Lung (tissue), 12 donors: ENCODE measurements around the gene CDH13. TPM values are rescaled to one million over a fixed set of nuclear protein-coding genes. Genes with fewer than 3 reads are reported as not detected.
A peak's percentile ranks its signal among the peaks of the same experiment; 100 is the strongest.

Experiments
- ATAC-seq: fragments of 200-7000 bp; cut with Tn5 transposase; one replicate; pipeline ENCODE4 v1.9.1; 2020; ENCODE audit warnings: moderate number of reproducible peaks; ENCODE audit not compliant: insufficient read depth, low FRiP score
- DNase-seq, 3 donors: peaks; one replicate each; pipeline ENCODE4 v3.0.0-alpha.2; 2013 to 2017
- H3K27ac ChIP-seq, 2 donors: one replicate each; pipeline ENCODE4 v1.5.1; 2013; ENCODE audit warnings: mild to moderate bottlenecking in 2 of 2, moderate library complexity in 2 of 2, control low read depth in 1 of 2, inconsistent platforms in 1 of 2, low read depth in 1 of 2, low read length in 1 of 2
- H3K27me3 ChIP-seq, 3 donors: one replicate each; pipeline ENCODE4 v1.5.1; 2013; ENCODE audit warnings: low read length in 2 of 3; ENCODE audit not compliant: control insufficient read depth in 3 of 3, insufficient read depth in 3 of 3
- H3K36me3 ChIP-seq, 4 donors: one replicate each; pipeline ENCODE4 v1.5.1; 2013; ENCODE audit warnings: low read length in 4 of 4, mild to moderate bottlenecking in 1 of 4, moderate library complexity in 1 of 4; ENCODE audit not compliant: control insufficient read depth in 4 of 4, insufficient read depth in 4 of 4
- H3K4me1 ChIP-seq, 5 donors: one replicate each; pipeline ENCODE4 v1.5.1; 2013; ENCODE audit warnings: low read length in 5 of 5, mild to moderate bottlenecking in 2 of 5, moderate library complexity in 1 of 5; ENCODE audit not compliant: control insufficient read depth in 5 of 5, insufficient read depth in 5 of 5
- H3K4me3 ChIP-seq: one replicate; pipeline ENCODE4 v1.5.1; 2013; ENCODE audit warnings: mild to moderate bottlenecking, control low read depth, moderate library complexity
- H3K9ac ChIP-seq, 2 donors: one replicate each; pipeline ENCODE4 v1.5.1; 2013; ENCODE audit warnings: low read length in 2 of 2, control low read depth in 1 of 2; ENCODE audit not compliant: insufficient read depth in 1 of 2
- H3K9me3 ChIP-seq, 4 donors: one replicate each; pipeline ENCODE4 v1.5.1; 2013; ENCODE audit warnings: low read length in 3 of 4, mild to moderate bottlenecking in 1 of 4, moderate library complexity in 1 of 4; ENCODE audit not compliant: control insufficient read depth in 4 of 4, insufficient read depth in 3 of 4
- CTCF ChIP-seq: IDR thresholded peaks from 2 replicates; pipeline ENCODE4 v1.5.1; 2012; ENCODE audit warnings: mild to moderate bottlenecking; ENCODE audit errors: control extremely low read depth, extremely low read depth
- WGBS, 2 donors: extraction: QIAGEN DNeasy Blood & Tissue Kit; methylation state at CpG; one replicate each; pipeline ENCODE4 v1.1.7; 2013; 5-methylcytosine and 5-hydroxymethylcytosine counted together
- polyA plus RNA-seq, 2 donors: library from polyadenylated mRNA; stranded (reverse); fragments of 200-250 nt; gene quantifications; one replicate each; pipeline ENCODE4 v1.2.1, GENCODE V29; 2013
- total RNA-seq, 2 donors: library from RNA; depleted of rRNA in 1 of 2; stranded (reverse); fragments of >200 nt in 1 of 2; gene quantifications; one replicate each; pipeline ENCODE4 v1.2.1, GENCODE V29; 2014 to 2021
- donor health status: control.
- donor health status: control.
- donor health status: Bipolar disorder and iron deficiency.
- donor health status: healthy.
- donor health status: DM: yes; HTN: yes; CAD: no.

The CDH13 gene
- total and polyA plus RNA-seq, 4 donors: 2.1 to 12.3 (median 7.3) TPM

DNA sequence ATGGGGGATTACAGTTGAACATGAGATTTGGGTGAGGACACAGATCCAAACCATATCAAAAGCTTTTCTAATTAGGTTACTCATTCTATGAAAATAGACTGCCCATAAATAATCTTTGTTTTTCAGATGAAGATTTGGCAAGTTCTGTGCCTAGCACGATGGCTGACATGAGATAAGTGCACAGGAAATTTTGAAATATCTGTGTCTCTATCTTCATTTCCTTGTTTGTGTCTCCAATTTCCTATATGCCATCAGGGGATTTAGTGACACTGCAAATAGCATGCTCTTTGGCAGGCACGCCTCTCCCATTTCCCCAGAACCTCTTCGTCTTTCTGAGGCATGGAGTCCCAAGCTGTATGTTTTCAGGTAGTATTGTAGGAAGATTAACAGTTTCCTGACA, 544.6 kb downstream of the CDH13 start:
- DNase-seq: peak in 1 of 3 donors; percentile 4
- 29 to 40% methylated on average over 3 of the region's 3 CpGs for WGBS, 2 donors

GRCh38 chr16:83174671-83175070, 547.9 kb downstream of the CDH13 start:
- ATAC-seq (no peak), DNase-seq (no peak)
- no peaks in the 10 kb centered on the region for H3K9me3 ChIP-seq
- no peak overlapping the region for H3K9ac ChIP-seq
- TF ChIP-seq CTCF: no peak
- no peaks in the 10 kb centered on the region for H3K27me3 ChIP-seq
- H3K4me1 ChIP-seq: peaks cover 0 to 3% (median 0%) of the 10 kb centered on the region in 5 donors
- H3K4me3 ChIP-seq: no peak overlapping the region
- H3K36me3 ChIP-seq: no peaks in the 10 kb centered on the region
- H3K27ac ChIP-seq: no peak overlapping the region

More for the DNA sequence above, 544.6 kb downstream of the CDH13 start:
- Histone ChIP-seq H3K36me3 (no peaks in the 10 kb centered on the region), H3K9me3 (no peaks in the 10 kb centered on the region), H3K27me3 (no peaks in the 10 kb centered on the region), H3K4me1 (peaks cover 0 to 3% (median 0%) of the 10 kb centered on the region in 5 donors), H3K27ac (no peak overlapping the region), H3K9ac (no peak overlapping the region), H3K4me3 (no peak overlapping the region)
- ATAC-seq: no peak
- TF ChIP-seq CTCF: no peak

- ATAC-seq (no peak), DNase-seq (no peak)
- Histone ChIP-seq H3K9ac (no peak overlapping the region), H3K27ac (no peak overlapping the region), H3K27me3 (no peaks in the 10 kb centered on the region), H3K9me3 (no peaks in the 10 kb centered on the region), H3K36me3 (no peaks in the 10 kb centered on the region), H3K4me1 (no peaks in the 10 kb centered on the region), H3K4me3 (no peak overlapping the region)
- no peak for TF ChIP-seq CTCF
- 91% methylated on average over 4 of the region's 4 CpGs for WGBS, 2 donors
Measured at GRCh38 chr16:83176802-83177201, 550.0 kb downstream of the CDH13 start.

- 97% methylated on average over 6 of the region's 6 CpGs for WGBS, 2 donors
- Histone ChIP-seq H3K27me3 (no peaks in the 10 kb centered on the region), H3K9ac (no peak overlapping the region), H3K4me1 (no peaks in the 10 kb centered on the region), H3K27ac (no peak overlapping the region), H3K36me3 (no peaks in the 10 kb centered on the region), H3K4me3 (no peak overlapping the region), H3K9me3 (no peaks in the 10 kb centered on the region)
- no peak for ATAC-seq
- no peak for DNase-seq
- no peak for TF ChIP-seq CTCF
Measured at GRCh38 chr16:83185902-83186301, 559.1 kb downstream of the CDH13 start.
